ENCODE results near the gene GBGT1. TPM values are rescaled to one million over a fixed set of nuclear protein-coding genes. Genes with fewer than 3 reads are reported as not detected.

The GBGT1 gene
- total RNA-seq, 3 donors from 2014 or later, result 14.8 to 21.3 (median 15.0) TPM

DNA sequence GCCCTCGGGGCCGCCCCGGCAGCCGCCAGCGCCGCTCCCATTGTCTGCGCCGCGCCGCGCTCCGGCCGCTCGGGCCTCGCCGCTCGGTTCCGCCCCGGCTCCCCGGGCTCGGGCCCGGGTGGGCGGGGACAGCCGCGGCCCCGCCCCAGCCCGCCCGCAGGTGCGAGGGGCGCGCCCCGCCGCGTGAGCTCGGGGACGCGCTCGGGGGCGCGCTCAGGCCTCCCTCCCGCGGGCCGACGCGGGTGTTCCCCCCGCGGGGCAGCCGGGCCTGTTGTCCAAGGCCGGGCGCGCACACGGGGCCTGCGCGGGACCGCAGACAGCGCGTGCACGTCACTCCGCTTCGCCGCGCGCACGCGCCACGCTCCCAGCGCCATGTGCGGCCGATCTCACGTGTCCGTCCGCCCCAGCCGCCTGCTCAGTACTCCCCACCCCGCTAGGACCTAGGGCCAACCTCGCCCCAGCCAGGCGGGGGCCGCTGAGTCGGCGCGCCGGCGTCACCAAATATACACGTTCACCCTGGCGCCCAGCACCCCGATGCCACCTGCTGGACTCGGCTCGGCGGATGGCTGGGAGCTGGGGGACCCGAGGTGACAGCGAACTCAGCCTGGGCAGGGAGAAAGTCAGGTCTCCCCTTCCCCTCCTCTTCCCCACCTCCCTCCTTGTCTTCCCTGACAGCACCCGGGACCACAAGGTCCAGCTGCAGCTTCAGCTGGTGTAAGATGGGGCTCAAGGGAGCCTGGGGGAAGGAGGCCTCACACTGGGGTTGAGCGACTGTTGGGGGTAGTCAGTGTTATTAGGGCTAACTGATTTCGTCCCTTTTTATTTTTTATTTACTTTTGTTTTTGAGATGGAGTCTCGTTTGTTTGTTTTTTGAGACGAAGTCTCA, 14.3 kb downstream of the GBGT1 start:
- Histone ChIP-seq H3K27me3 (no peaks in the 10 kb centered on the region), H3K27ac (peak overlapping the region; percentile 95 to 98), H3K4me3 (peak overlapping the region; percentile 60 to 91 (median 79)), H3K36me3 (no peaks in the 10 kb centered on the region), H3K9me3 (no peaks in the 10 kb centered on the region), H3K4me1 (peaks cover 3 to 18% of the 10 kb centered on the region in 2 donors)
- DNase-seq (ENCODE audit: low spot score in 2 of 2), result peak; percentile 87 to 91
- TF ChIP-seq POLR2A (IDR thresholded peaks at IDR 0.05) (peak; percentile 21), POLR2AphosphoS5 (IDR thresholded peaks at IDR 0.05) (peak; percentile 80 to 90 (median 81)), CTCF (IDR thresholded peaks at IDR 0.05) (peak; percentile 22 to 65 (median 48))
- intact Hi-C loops (cut with DNase I; ENCODE audit: low total_unique reads), result loop anchor here (2.0 kb wide), 1 partner anchor 47 kb away; no protein-coding TSS in a partner anchor

DNA sequence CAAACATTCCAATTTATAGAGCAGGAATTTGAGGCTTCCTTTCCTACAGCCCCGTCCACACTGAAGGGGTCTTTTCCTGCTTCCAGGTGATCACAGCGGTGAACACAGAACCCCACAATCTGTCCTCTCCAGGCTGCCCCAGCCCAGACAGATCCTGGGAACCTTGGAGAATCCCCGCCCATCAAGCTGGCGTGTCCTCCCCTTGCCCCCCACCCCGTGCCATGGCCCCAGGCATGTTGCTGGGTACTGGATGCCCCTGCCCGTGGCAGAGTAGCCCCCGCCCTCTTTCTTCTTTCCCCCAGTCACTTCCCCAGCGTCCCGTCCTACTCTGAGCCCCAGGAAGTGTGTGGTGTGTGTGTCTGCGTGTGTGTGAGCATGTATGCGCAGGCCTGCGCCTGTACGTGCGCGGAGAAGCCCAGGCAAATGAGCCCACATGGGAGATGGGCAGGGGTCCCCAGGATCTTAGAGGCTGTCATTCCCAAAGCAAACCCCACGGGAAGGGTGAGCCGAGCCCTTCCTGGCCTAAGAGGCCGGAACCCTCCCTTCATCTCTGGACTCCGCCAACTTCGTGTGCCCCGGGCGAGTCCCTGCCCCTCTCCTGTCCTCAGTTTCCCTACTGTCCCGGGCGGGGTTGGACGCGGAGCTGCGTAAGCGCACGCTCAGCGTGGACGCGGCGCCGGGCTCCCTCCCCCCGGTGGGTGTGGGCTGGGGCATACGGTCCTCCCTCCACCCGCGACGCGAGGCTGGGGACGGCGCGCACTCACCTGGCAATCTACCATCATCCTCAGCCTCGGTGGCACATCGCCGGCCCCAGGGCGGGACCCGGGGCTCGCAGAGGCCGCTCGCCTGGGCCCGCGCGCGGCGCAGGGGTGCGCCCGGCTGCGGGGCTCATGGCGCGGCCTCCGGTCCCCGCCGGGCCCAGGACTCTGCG, 15.2 kb downstream of the GBGT1 start:
- Histone ChIP-seq H3K27me3 (no peaks in the 10 kb centered on the region), H3K4me3 (peak overlapping the region; percentile 60 to 91 (median 79)), H3K9me3 (no peaks in the 10 kb centered on the region), H3K27ac (peak overlapping the region; percentile 95 to 98), H3K4me1 (peaks cover 3 to 23% of the 10 kb centered on the region in 2 donors), H3K36me3 (no peaks in the 10 kb centered on the region)
- peak; percentile 17 to 65 (median 50) for TF ChIP-seq POLR2AphosphoS5 (IDR thresholded peaks at IDR 0.05)
- no peak for TF ChIP-seq CTCF (IDR thresholded peaks at IDR 0.05)
- DNase-seq (ENCODE audit: low spot score in 2 of 2), result peak; percentile 54 to 69
- intact Hi-C loops (cut with DNase I; ENCODE audit: low total_unique reads), result loop anchor here (2.0 kb wide), 1 partner anchor 46 kb away; no protein-coding TSS in a partner anchor

- no peak for TF ChIP-seq POLR2A (IDR thresholded peaks at IDR 0.05)
- peak; percentile 20 to 46 (median 22) for TF ChIP-seq POLR2AphosphoS5 (IDR thresholded peaks at IDR 0.05)
- peak; percentile 97 to 99 (median 98) for TF ChIP-seq CTCF (IDR thresholded peaks at IDR 0.05)
- intact Hi-C loops (cut with DNase I; ENCODE audit: low total_unique reads), result loop anchor here (2.0 kb wide), 1 partner anchor 45 kb away; no protein-coding TSS in a partner anchor
- Histone ChIP-seq H3K27ac (peak overlapping the region; percentile 95 to 98), H3K4me3 (peak overlapping the region; percentile 60 to 91 (median 79)), H3K9me3 (no peaks in the 10 kb centered on the region), H3K36me3 (no peaks in the 10 kb centered on the region), H3K4me1 (peaks cover 3 to 26% of the 10 kb centered on the region in 2 donors), H3K27me3 (no peaks in the 10 kb centered on the region)
- peak; percentile 84 to 86 for DNase-seq (ENCODE audit: low spot score in 2 of 2)
Observed at GRCh38 chr9:133147412-133148198, 16.1 kb downstream of the GBGT1 start.

GRCh38 chr9:133146746-133147411, 16.8 kb downstream of the GBGT1 start:
- H3K27ac ChIP-seq, result peak overlapping the region; percentile 95 to 98
- intact Hi-C loops (cut with DNase I; ENCODE audit: low total_unique reads), result no loop called here
- peak overlapping the region in 2 of 3 donors; percentile 79 to 91 for H3K4me3 ChIP-seq
- H3K4me1 ChIP-seq, result peaks cover 3 to 34% of the 10 kb centered on the region in 2 donors
- no peaks in the 10 kb centered on the region for H3K9me3 ChIP-seq
- H3K36me3 ChIP-seq, result no peaks in the 10 kb centered on the region
- no peak for TF ChIP-seq POLR2A (IDR thresholded peaks at IDR 0.05)
- TF ChIP-seq CTCF (IDR thresholded peaks at IDR 0.05), result no peak
- no peak for TF ChIP-seq POLR2AphosphoS5 (IDR thresholded peaks at IDR 0.05)
- no peak for DNase-seq (ENCODE audit: low spot score in 2 of 2)
- no peaks in the 10 kb centered on the region for H3K27me3 ChIP-seq

Measured in breast epithelium (tissue), 4 donors.